ENCODE measurements around the gene GRM8. TPM values are rescaled to one million over a fixed set of nuclear protein-coding genes. Genes with fewer than 3 reads are reported as not detected.

GRM8 gene
- total RNA-seq, 1 donor from 2014 or later = 2.2 TPM

DNA sequence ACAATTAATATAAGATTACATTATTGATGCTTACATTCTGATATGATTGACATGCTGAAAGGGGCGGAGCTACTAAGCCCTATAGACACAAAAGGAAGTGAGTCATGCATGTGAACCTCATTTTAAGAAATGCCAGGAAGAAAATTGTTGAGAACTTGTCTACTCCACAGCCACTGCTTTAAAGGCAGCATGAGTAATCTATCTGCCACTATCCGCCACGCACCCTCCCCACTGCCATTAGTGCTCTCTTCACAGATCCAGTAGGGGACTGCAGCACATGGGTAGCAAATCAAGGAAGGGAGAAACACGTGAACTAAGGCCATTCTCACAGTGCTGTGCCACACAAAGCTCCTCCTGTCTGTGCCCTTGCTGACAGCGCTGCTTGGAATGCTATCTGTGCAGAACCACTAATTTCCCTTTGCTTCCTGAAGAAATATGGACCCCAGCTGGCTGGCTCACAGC, 524.8 kb downstream of the GRM8 start:
- H3K4me3 ChIP-seq (ENCODE audit: insufficient read depth, low read depth, low read length) = no peak overlapping the region
- H3K4me1 Mint-ChIP-seq (ENCODE audit: low read depth, unreplicated experiment) = peaks cover 24% of the 10 kb centered on the region
- H2AFZ ChIP-seq (ENCODE audit: low read depth, low read length) = peak overlapping the region; percentile 81
- H4K20me1 ChIP-seq (ENCODE audit: insufficient read depth, low read length) = no peaks in the 10 kb centered on the region
- FAIRE-seq (no peak), DNase-seq (ENCODE audit: low read depth) (peak; percentile 62)
- no peaks in the 10 kb centered on the region for H3K27me3 Mint-ChIP-seq (ENCODE audit: low read depth, unreplicated experiment)
- no peaks in the 10 kb centered on the region for H3K36me3 ChIP-seq (ENCODE audit: insufficient read depth, low read length)
- peaks cover 11% of the 10 kb centered on the region for H3K4me1 ChIP-seq (ENCODE audit: insufficient read depth, low read length)
- H3K79me2 ChIP-seq (ENCODE audit: insufficient read depth, low read length) = no peaks in the 10 kb centered on the region
- peak overlapping the region; percentile 54 for H3K4me3 Mint-ChIP-seq (ENCODE audit: unreplicated experiment)
- no peak overlapping the region for H3K9ac ChIP-seq (ENCODE audit: low read length)
- H3K27me3 ChIP-seq (ENCODE audit: insufficient read depth, low read length) = no peaks in the 10 kb centered on the region
- no peak for TF ChIP-seq EZH2 (IDR thresholded peaks at IDR 0.05; ENCODE audit: insufficient read depth, low read length)
- TF ChIP-seq CTCF (IDR thresholded peaks at IDR 0.05; ENCODE audit: insufficient read depth, low read depth, low read length) = no peak
- H3K36me3 Mint-ChIP-seq (ENCODE audit: low read depth, unreplicated experiment) = no peaks in the 10 kb centered on the region
- peak overlapping the region; percentile 43 for H3K4me2 ChIP-seq (ENCODE audit: low read length)
- H3K27ac Mint-ChIP-seq (ENCODE audit: unreplicated experiment) = peak overlapping the region; percentile 97
- peaks cover 2% of the 10 kb centered on the region for H3K9me3 Mint-ChIP-seq (ENCODE audit: unreplicated experiment)
- no peaks in the 10 kb centered on the region for H3K9me3 ChIP-seq (ENCODE audit: insufficient read depth, low read depth, low read length)
- H3K27ac ChIP-seq (ENCODE audit: low read depth, low read length) = peak overlapping the region; percentile 35

- Histone ChIP-seq H3K4me3 (ENCODE audit: insufficient read depth, low read depth, low read length) (no peak overlapping the region), H3K9ac (ENCODE audit: low read length) (no peak overlapping the region), H3K4me1 (ENCODE audit: insufficient read depth, low read length) (peaks cover 11% of the 10 kb centered on the region), H3K27me3 (ENCODE audit: insufficient read depth, low read length) (no peaks in the 10 kb centered on the region), H4K20me1 (ENCODE audit: insufficient read depth, low read length) (no peaks in the 10 kb centered on the region), H2AFZ (ENCODE audit: low read depth, low read length) (no peak overlapping the region), H3K9me3 (ENCODE audit: insufficient read depth, low read depth, low read length) (no peaks in the 10 kb centered on the region), H3K4me2 (ENCODE audit: low read length) (no peak overlapping the region), H3K27ac (ENCODE audit: low read depth, low read length) (no peak overlapping the region), H3K79me2 (ENCODE audit: insufficient read depth, low read length) (no peaks in the 10 kb centered on the region), H3K36me3 (ENCODE audit: insufficient read depth, low read length) (no peaks in the 10 kb centered on the region)
- Mint-ChIP-seq H3K4me3 (ENCODE audit: unreplicated experiment) (no peak overlapping the region), H3K27me3 (ENCODE audit: low read depth, unreplicated experiment) (no peaks in the 10 kb centered on the region), H3K36me3 (ENCODE audit: low read depth, unreplicated experiment) (no peaks in the 10 kb centered on the region), H3K9me3 (ENCODE audit: unreplicated experiment) (peaks cover 2% of the 10 kb centered on the region), H3K4me1 (ENCODE audit: low read depth, unreplicated experiment) (peaks cover 25% of the 10 kb centered on the region), H3K27ac (ENCODE audit: unreplicated experiment) (no peak overlapping the region)
- DNase-seq (ENCODE audit: low read depth) (no peak), FAIRE-seq (no peak)
- TF ChIP-seq EZH2 (IDR thresholded peaks at IDR 0.05; ENCODE audit: insufficient read depth, low read length) (no peak), CTCF (IDR thresholded peaks at IDR 0.05; ENCODE audit: insufficient read depth, low read depth, low read length) (no peak)
Measured at GRCh38 chr7:126723966-126724544, 528.7 kb downstream of the GRM8 start.

DNA sequence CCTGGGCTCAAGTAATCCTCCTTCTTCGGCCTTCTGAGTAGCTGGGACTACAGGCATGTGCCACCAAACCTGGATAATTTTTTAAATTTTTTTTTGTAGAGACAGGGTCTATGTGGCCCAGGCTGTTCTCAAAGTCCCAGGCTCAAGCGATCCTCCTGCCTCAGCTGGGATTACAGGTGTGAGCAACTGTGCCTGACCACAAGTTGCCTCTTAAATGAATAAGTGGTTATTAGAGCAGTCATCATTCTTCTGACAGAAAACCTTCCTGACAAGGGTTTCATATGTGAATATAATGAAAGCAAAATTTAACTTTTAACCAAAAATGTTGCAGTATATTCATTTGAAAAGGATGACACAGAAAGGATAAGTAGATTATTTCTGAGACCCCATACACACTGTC, 532.5 kb downstream of the GRM8 start:
- Mint-ChIP-seq H3K27ac (ENCODE audit: unreplicated experiment) (no peak overlapping the region), H3K36me3 (ENCODE audit: low read depth, unreplicated experiment) (no peaks in the 10 kb centered on the region), H3K27me3 (ENCODE audit: low read depth, unreplicated experiment) (no peaks in the 10 kb centered on the region), H3K4me1 (ENCODE audit: low read depth, unreplicated experiment) (peaks cover 11% of the 10 kb centered on the region), H3K9me3 (ENCODE audit: unreplicated experiment) (peaks cover 2% of the 10 kb centered on the region), H3K4me3 (ENCODE audit: unreplicated experiment) (no peak overlapping the region)
- FAIRE-seq (no peak), DNase-seq (ENCODE audit: low read depth) (no peak)
- Histone ChIP-seq H4K20me1 (ENCODE audit: insufficient read depth, low read length) (no peaks in the 10 kb centered on the region), H3K4me3 (ENCODE audit: insufficient read depth, low read depth, low read length) (no peak overlapping the region), H3K27me3 (ENCODE audit: insufficient read depth, low read length) (no peaks in the 10 kb centered on the region), H3K36me3 (ENCODE audit: insufficient read depth, low read length) (no peaks in the 10 kb centered on the region), H3K4me1 (ENCODE audit: insufficient read depth, low read length) (no peaks in the 10 kb centered on the region), H3K9ac (ENCODE audit: low read length) (no peak overlapping the region), H3K27ac (ENCODE audit: low read depth, low read length) (no peak overlapping the region), H3K79me2 (ENCODE audit: insufficient read depth, low read length) (no peaks in the 10 kb centered on the region), H3K9me3 (ENCODE audit: insufficient read depth, low read depth, low read length) (no peaks in the 10 kb centered on the region), H2AFZ (ENCODE audit: low read depth, low read length) (no peak overlapping the region), H3K4me2 (ENCODE audit: low read length) (no peak overlapping the region)
- no peak for TF ChIP-seq EZH2 (IDR thresholded peaks at IDR 0.05; ENCODE audit: insufficient read depth, low read length)
- no peak for TF ChIP-seq CTCF (IDR thresholded peaks at IDR 0.05; ENCODE audit: insufficient read depth, low read depth, low read length)

Data from astrocyte (in vitro differentiated cells and primary cell).